ENCODE results near the gene PLK2. TPM values are rescaled to one million over a fixed set of nuclear protein-coding genes. Genes with fewer than 3 reads are reported as not detected.

Gene PLK2
- total and polyA plus RNA-seq, 11 donors, result 18.4 to 169 (median 100) TPM

DNA sequence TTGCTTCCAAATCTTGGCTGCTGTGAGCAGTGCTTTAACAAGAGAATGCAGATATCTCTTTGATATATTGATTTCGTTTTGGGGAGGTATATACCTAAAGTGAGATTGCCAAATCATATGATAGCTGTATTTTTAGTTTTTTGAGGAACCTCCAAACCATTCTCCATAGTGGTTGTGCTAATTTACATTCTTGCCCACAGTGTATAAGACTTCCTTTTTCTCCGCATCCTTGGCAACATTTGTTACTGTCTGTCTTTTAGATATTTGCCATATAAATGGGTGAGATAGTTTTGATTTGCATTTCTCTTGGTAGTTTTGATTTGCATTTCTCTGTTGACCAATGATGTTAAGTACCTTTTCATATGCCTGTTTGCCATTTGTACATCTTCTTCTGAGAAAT, 10.0 kb upstream of the PLK2 start:
- WGBS, 4 donors, result 71 to 91% (median 81%) methylated on average over 2 of the region's 2 CpGs
- H3K36me3 ChIP-seq, result no peaks in the 10 kb centered on the region
- H3K9me3 ChIP-seq, result no peaks in the 10 kb centered on the region
- no peak overlapping the region for H3K27ac ChIP-seq
- intact Hi-C loops (cut with DNase I), result loop anchor here in 2 of 10 donors (5.0 to 10.0 kb wide), 2 partner anchors 578 to 1565 kb away; partner anchors contain the start of gene SETD9 (in 1 of the 2)
- no peaks in the 10 kb centered on the region for H3K27me3 ChIP-seq
- no peak overlapping the region for H3K4me3 ChIP-seq
- TF ChIP-seq POLR2A (IDR thresholded peaks at IDR 0.05), result no peak
- TF ChIP-seq, protein P1, sequence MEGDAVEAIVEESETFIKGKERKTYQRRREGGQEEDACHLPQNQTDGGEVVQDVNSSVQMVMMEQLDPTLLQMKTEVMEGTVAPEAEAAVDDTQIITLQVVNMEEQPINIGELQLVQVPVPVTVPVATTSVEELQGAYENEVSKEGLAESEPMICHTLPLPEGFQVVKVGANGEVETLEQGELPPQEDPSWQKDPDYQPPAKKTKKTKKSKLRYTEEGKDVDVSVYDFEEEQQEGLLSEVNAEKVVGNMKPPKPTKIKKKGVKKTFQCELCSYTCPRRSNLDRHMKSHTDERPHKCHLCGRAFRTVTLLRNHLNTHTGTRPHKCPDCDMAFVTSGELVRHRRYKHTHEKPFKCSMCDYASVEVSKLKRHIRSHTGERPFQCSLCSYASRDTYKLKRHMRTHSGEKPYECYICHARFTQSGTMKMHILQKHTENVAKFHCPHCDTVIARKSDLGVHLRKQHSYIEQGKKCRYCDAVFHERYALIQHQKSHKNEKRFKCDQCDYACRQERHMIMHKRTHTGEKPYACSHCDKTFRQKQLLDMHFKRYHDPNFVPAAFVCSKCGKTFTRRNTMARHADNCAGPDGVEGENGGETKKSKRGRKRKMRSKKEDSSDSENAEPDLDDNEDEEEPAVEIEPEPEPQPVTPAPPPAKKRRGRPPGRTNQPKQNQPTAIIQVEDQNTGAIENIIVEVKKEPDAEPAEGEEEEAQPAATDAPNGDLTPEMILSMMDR (IDR thresholded peaks at IDR 0.05), result no peak
- DNase-seq, result no peak
- no peaks in the 10 kb centered on the region for H3K4me1 ChIP-seq
- ATAC-seq, result no peak

DNA sequence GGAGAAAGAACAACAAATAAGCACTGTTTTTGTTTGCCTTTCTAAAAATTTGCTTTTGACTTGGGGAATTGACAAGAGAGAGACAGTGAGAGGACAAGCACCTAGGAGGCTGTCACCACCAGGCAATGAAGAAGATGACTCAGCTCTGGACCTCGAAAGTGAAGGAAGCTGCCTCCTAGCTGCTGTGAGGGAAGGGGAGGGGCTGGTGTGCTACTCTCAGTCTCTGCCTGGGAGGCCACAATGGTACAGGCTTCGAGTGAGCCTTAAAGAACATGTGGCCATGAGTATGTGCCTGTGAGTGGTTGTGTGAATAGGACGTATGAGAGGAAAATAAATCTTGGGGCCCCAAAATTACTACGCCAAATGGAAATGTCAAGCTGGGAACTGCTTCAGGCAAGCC, 7.1 kb upstream of the PLK2 start:
- Histone ChIP-seq H3K36me3 (no peaks in the 10 kb centered on the region), H3K9me3 (no peaks in the 10 kb centered on the region), H3K4me1 (peaks cover 0 to 10% (median 2%) of the 10 kb centered on the region in 12 donors), H3K27ac (no peak overlapping the region), H3K4me3 (no peak overlapping the region), H3K27me3 (no peaks in the 10 kb centered on the region)
- DNase-seq, result no peak
- intact Hi-C loops (cut with DNase I), result loop anchor here in 2 of 10 donors (5.0 to 10.0 kb wide), 2 partner anchors 575 to 1562 kb away; partner anchors contain the start of gene SETD9 (in 1 of the 2)
- 51 to 57% (median 53%) methylated on average over 4 of the region's 4 CpGs for WGBS, 4 donors
- peak in 1 of 4 donors; percentile 34 for ATAC-seq
- TF ChIP-seq, protein P1 (IDR thresholded peaks at IDR 0.05), result no peak
- TF ChIP-seq POLR2A (IDR thresholded peaks at IDR 0.05), result no peak

DNA sequence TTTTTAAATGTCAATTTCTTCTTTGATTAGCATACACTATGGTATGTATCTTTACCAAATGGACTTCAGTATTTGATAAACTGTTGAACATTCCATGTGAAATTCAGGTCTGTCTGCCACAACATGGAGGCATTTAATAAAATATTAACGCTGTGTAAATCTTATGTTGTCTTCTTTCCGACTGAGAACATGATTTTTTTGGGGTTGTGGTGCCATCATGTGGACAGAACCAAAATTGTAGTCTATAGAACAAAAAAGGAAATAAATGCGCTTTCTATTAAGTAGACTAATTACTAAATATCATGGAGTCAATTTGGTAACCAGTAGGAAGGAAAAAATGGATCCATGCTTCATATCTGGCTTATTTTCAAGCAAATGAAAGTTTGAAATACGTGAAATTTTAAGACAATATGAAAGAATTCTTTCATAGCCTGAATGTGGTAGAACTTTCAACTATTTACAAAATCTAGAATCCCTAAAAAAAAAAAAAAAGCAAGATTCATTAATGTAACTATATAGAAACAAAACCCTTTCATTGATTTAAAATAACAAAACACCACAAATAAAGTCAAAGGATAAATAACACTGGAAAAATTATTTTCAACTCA, 2.8 kb upstream of the PLK2 start:
- 5 to 37% (median 8%) methylated on average over 4 of the region's 4 CpGs for WGBS, 4 donors
- Histone ChIP-seq H3K4me3 (no peak overlapping the region), H3K9me3 (no peaks in the 10 kb centered on the region), H3K27ac (peak overlapping the region in 7 of 12 donors; percentile 0 to 99 (median 20)), H3K36me3 (peaks cover 0 to 11% (median 6%) of the 10 kb centered on the region in 9 donors), H3K27me3 (no peaks in the 10 kb centered on the region), H3K4me1 (peaks cover 0 to 12% (median 5%) of the 10 kb centered on the region in 12 donors)
- ATAC-seq, result no peak
- no peak for TF ChIP-seq POLR2A (IDR thresholded peaks at IDR 0.05)
- TF ChIP-seq, protein P1 (IDR thresholded peaks at IDR 0.05), result peak; percentile 49 to 78 (median 67)
- intact Hi-C loops (cut with DNase I), result loop anchor here in 8 of 10 donors (1.0 to 10.0 kb wide), 12 partner anchors 682 to 1558 kb away; partner anchors contain the start of gene SETD9 (in 1 of the 8)
- DNase-seq, result peak in 2 of 5 donors; percentile 20 to 30

DNA sequence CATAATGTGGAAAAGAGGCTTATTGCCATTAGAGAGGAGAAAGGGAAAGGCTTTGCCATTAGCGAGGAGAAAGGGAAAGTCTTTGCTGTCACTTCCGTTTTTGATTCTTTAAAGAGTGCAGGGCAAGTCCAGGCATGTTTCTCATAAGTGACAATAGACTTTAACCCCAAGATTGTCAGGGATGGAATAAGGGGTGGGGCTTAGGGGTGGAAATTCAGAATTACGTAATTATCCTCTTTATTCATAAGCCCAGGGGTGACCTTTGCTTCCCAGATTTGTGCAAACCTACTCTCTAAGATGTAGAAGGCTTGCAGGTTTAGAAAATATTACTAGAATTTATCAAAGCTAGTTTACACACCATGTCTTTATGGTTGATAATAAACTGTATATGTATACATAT, 2.3 kb upstream of the PLK2 start:
- ATAC-seq (no peak), DNase-seq (no peak)
- H3K9me3 ChIP-seq, result no peaks in the 10 kb centered on the region
- no peaks in the 10 kb centered on the region for H3K27me3 ChIP-seq
- peaks cover 0 to 16% (median 11%) of the 10 kb centered on the region in 9 donors for H3K36me3 ChIP-seq
- TF ChIP-seq, protein P1 (IDR thresholded peaks at IDR 0.05), result no peak
- no peak for TF ChIP-seq POLR2A (IDR thresholded peaks at IDR 0.05)
- no peak overlapping the region for H3K4me3 ChIP-seq
- H3K27ac ChIP-seq, result peak overlapping the region in 8 of 12 donors; percentile 0 to 99 (median 17)
- 65 to 80% (median 69%) methylated on average over 3 of the region's 3 CpGs for WGBS, 4 donors
- intact Hi-C loops (cut with DNase I), result loop anchor here in 8 of 10 donors (1.0 to 10.0 kb wide), 12 partner anchors 681 to 1557 kb away; partner anchors contain the start of gene SETD9 (in 1 of the 8)
- H3K4me1 ChIP-seq, result peaks cover 0 to 13% (median 6%) of the 10 kb centered on the region in 12 donors

Data from heart left ventricle (tissue), 16 donors.